Measurements from ENCODE around the gene MLLT10. TPM values are rescaled to one million over a fixed set of nuclear protein-coding genes. Genes with fewer than 3 reads are reported as not detected.

Gene MLLT10
- total and polyA plus RNA-seq, 2 of the 8 experiments (the other 6 are each of a cell fraction or from before 2014, with no cell fraction given), result 53.1 to 62.1 TPM

DNA sequence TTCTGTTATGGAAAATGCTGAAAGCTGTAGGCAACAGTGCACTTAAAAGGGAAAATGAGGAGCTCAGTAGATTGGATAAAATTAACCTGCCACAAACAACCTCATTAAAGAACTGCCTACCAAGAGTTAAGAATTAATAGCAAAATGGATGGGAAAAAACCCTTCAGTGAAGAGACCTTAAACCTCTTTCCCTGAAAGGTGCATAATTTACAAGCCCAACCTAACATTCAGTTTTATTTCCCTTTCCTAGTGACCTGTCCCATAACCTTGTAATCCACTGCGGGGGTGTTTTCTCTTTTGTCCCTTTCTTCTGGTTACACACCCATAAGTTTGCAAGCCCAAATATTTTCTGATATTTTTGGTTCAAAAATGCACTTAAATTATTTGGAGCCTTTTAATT lies 30.5 kb upstream of the MLLT10 start:
- no peak for FAIRE-seq
- TF ChIP-seq EP300 (IDR thresholded peaks at IDR 0.05; ENCODE audit: borderline replicate concordance in 1 of 2, low read depth in 2 of 2, low read length in 2 of 2), result no peak
- TF ChIP-seq EZH2 (IDR thresholded peaks at IDR 0.05; ENCODE audit: low read depth, low read length, severe bottlenecking), result no peak
- TF ChIP-seq NANOG (IDR thresholded peaks at IDR 0.05; ENCODE audit: insufficient read depth, low read depth, low read length, poor library complexity, severe bottlenecking), result no peak
- TF ChIP-seq CHD2 (IDR thresholded peaks at IDR 0.05; ENCODE audit: low read length), result no peak
- TF ChIP-seq KDM4A (IDR thresholded peaks at IDR 0.05; ENCODE audit: low read depth, low read length, severe bottlenecking), result no peak
- no peak for TF ChIP-seq KDM1A (IDR thresholded peaks at IDR 0.05; ENCODE audit: borderline replicate concordance, low read length)
- no peak for TF ChIP-seq HDAC2 (IDR thresholded peaks at IDR 0.05; ENCODE audit: borderline replicate concordance in 1 of 2, low read depth in 2 of 2, low read length in 2 of 2)
- TF ChIP-seq SP4 (IDR thresholded peaks at IDR 0.05; ENCODE audit: low read length), result no peak
- no peak for TF ChIP-seq CREB1 (IDR thresholded peaks at IDR 0.05)
- no peak for TF ChIP-seq CHD1 (IDR thresholded peaks at IDR 0.05; ENCODE audit: low read depth, low read length)
- TF ChIP-seq CTBP2 (IDR thresholded peaks at IDR 0.05; ENCODE audit: borderline replicate concordance, insufficient read depth, insufficient read length, low read length), result no peak
- no peak for TF ChIP-seq MAFK (IDR thresholded peaks at IDR 0.05; ENCODE audit: low read depth, low read length)
- no peak for TF ChIP-seq E2F6 (IDR thresholded peaks at IDR 0.05)

More for the DNA sequence above, 30.5 kb upstream of the MLLT10 start:
- ChIA-PET POLR2A (ENCODE audit: partially characterized antibody) (interaction anchor here (0.7 to 12.9 kb wide), 2 partner anchors 18 to 247 kb away, joined by 3 to 322 read pairs; partner anchors contain the start of gene SKIDA1), CTCF (ENCODE audit: partially characterized antibody) (no interaction called here)
- Histone ChIP-seq H2BK5ac (ENCODE audit: low read depth, low read length) (no peak overlapping the region), H3K14ac (ENCODE audit: insufficient read length) (no peak overlapping the region), H3K9me3 (ENCODE audit: insufficient read depth in 2 of 2, low read depth in 1 of 2, low read length in 1 of 2) (no peaks in the 10 kb centered on the region), H2AK5ac (ENCODE audit: low read depth, low read length) (no peak overlapping the region), H3K18ac (ENCODE audit: extremely low read depth, low read length) (no peak overlapping the region), H4K8ac (ENCODE audit: extremely low read depth, insufficient read depth, low read length) (no peak overlapping the region), H3K56ac (replicated peaks; ENCODE audit: insufficient read length, low read depth, low read length) (no peak overlapping the region), H3K9ac (replicated peaks in 1 of 4; ENCODE audit: extremely low read depth in 1 of 4, low read depth in 3 of 4, low read length in 3 of 4) (no peak overlapping the region), H3K79me2 (ENCODE audit: control insufficient read depth in 1 of 2, insufficient read depth in 2 of 2, low read length in 2 of 2) (no peaks in the 10 kb centered on the region), H2BK120ac (replicated peaks; ENCODE audit: low read depth, low read length) (no peak overlapping the region), H3K4me2 (ENCODE audit: insufficient read depth in 1 of 2, low read depth in 2 of 2, low read length in 2 of 2) (no peak overlapping the region), H3K4ac (replicated peaks; ENCODE audit: insufficient read length, low read depth, low read length) (no peak overlapping the region), H3K23me2 (ENCODE audit: low read depth, low read length) (peaks cover 21% of the 10 kb centered on the region), H2AFZ (ENCODE audit: low read length) (no peak overlapping the region), H2BK20ac (ENCODE audit: low read length) (no peak overlapping the region), H3K4me3 (ENCODE audit: extremely low read depth in 1 of 4, insufficient read depth in 2 of 4, low read depth in 3 of 4, low read length in 4 of 4) (no peak overlapping the region), H4K91ac (replicated peaks; ENCODE audit: insufficient read length, low read length) (no peak overlapping the region), H3K23ac (ENCODE audit: insufficient read length) (no peak overlapping the region), H3K79me1 (ENCODE audit: low read depth, low read length) (no peaks in the 10 kb centered on the region), H3K27me3 (replicated peaks in 1 of 4; ENCODE audit: control insufficient read depth in 3 of 4, extremely low read depth in 1 of 4, insufficient read depth in 3 of 4, low read length in 3 of 4) (peaks cover 2 to 21% (median 17%) of the 10 kb centered on the region in 4 experiments; a peak in 6 of 7 replicates), H3K36me3 (ENCODE audit: control insufficient read depth in 2 of 4, insufficient read depth in 4 of 4, low read length in 3 of 4) (no peaks in the 10 kb centered on the region), H2BK15ac (ENCODE audit: low read length) (no peak overlapping the region), H4K5ac (ENCODE audit: insufficient read length, low read depth, low read length) (no peak overlapping the region), H3K4me1 (replicated peaks in 1 of 4; ENCODE audit: control insufficient read depth in 3 of 4, insufficient read depth in 4 of 4, low read length in 3 of 4) (peaks cover 31 to 61% (median 45%) of the 10 kb centered on the region in 4 experiments), H4K20me1 (replicated peaks in 1 of 2; ENCODE audit: control insufficient read depth in 1 of 2, insufficient read depth in 2 of 2, low read length in 2 of 2) (no peaks in the 10 kb centered on the region), H2BK12ac (ENCODE audit: low read depth, low read length) (no peak overlapping the region), H3K27ac (ENCODE audit: low read depth, low read length) (no peak overlapping the region)
- no peak for DNase-seq (ENCODE audit: low read depth in 1 of 2, low spot score in 2 of 2)
- 71% methylated on average over 1 of the region's 1 CpG; no CpG with 5 or more reads in 1 of the 2 experiments for WGBS, 2 experiments (ENCODE audit: extremely low coverage in 1 of 2, insufficient coverage in 1 of 2, insufficient read length in 1 of 2, insufficient replicate concordance in 2 of 2, low coverage in 1 of 2, low lambda C conversion rate in 2 of 2, missing lambda C conversion rate in 1 of 2)
